ENCODE measurements around the gene CCDC50. TPM values are rescaled to one million over a fixed set of nuclear protein-coding genes. Genes with fewer than 3 reads are reported as not detected.

The CCDC50 gene
- total RNA-seq, 2 donors from 2014 or later, result 41.8 to 48.6 TPM

GRCh38 chr3:191430103-191430502 lies 100.9 kb downstream of the CCDC50 start:
- Mint-ChIP-seq H3K9me3 (no peaks in the 10 kb centered on the region), H3K4me3 (no peak overlapping the region), H3K4me1 (peaks cover 4% of the 10 kb centered on the region), H3K36me3 (ENCODE audit: low read depth) (no peaks in the 10 kb centered on the region), H3K27ac (no peak overlapping the region), H3K27me3 (ENCODE audit: insufficient read depth) (no peaks in the 10 kb centered on the region)
- no peaks in the 10 kb centered on the region for H3K36me3 ChIP-seq (ENCODE audit: control insufficient read depth, insufficient read depth, low read length)
- no peaks in the 10 kb centered on the region for H3K27me3 ChIP-seq (ENCODE audit: control insufficient read depth, insufficient read depth, low read length, poor library complexity, severe bottlenecking)
- no peaks in the 10 kb centered on the region for H3K9me3 ChIP-seq (ENCODE audit: control insufficient read depth, low read length)
- peaks cover 4% of the 10 kb centered on the region for H3K4me1 ChIP-seq (ENCODE audit: control insufficient read depth, insufficient read depth, low read length)
- H3K27ac ChIP-seq (ENCODE audit: low read depth, low read length), result no peak overlapping the region
- no peak for DNase-seq
- H3K9ac ChIP-seq (ENCODE audit: extremely low read depth, low read length, poor library complexity, severe bottlenecking), result no peak overlapping the region
- no peak for TF ChIP-seq CTCF (conservative IDR thresholded peaks at IDR 0.05)
- 82 to 100% methylated on average over 3 to 4 of the region's 4 CpGs for WGBS, 2 experiments (ENCODE audit: insufficient coverage in 1 of 2, insufficient read length in 1 of 2)
- H3K4me3 ChIP-seq (ENCODE audit: low read length), result no peak overlapping the region

- H3K36me3 ChIP-seq (ENCODE audit: control insufficient read depth, insufficient read depth, low read length), result no peaks in the 10 kb centered on the region
- H3K4me1 ChIP-seq (ENCODE audit: control insufficient read depth, insufficient read depth, low read length), result peaks cover 4% of the 10 kb centered on the region
- Mint-ChIP-seq H3K36me3 (ENCODE audit: low read depth) (no peaks in the 10 kb centered on the region), H3K27me3 (ENCODE audit: insufficient read depth) (no peaks in the 10 kb centered on the region), H3K4me3 (no peak overlapping the region), H3K27ac (no peak overlapping the region), H3K4me1 (peaks cover 4% of the 10 kb centered on the region), H3K9me3 (no peaks in the 10 kb centered on the region)
- no peak for DNase-seq
- H3K4me3 ChIP-seq (ENCODE audit: low read length), result no peak overlapping the region
- TF ChIP-seq CTCF (conservative IDR thresholded peaks at IDR 0.05), result no peak
- H3K27me3 ChIP-seq (ENCODE audit: control insufficient read depth, insufficient read depth, low read length, poor library complexity, severe bottlenecking), result no peaks in the 10 kb centered on the region
- WGBS, 2 experiments (ENCODE audit: insufficient coverage in 1 of 2, insufficient read length in 1 of 2), result 95 to 96% methylated on average over 2 to 4 of the region's 5 CpGs
- H3K27ac ChIP-seq (ENCODE audit: low read depth, low read length), result no peak overlapping the region
- H3K9me3 ChIP-seq (ENCODE audit: control insufficient read depth, low read length), result no peaks in the 10 kb centered on the region
- H3K9ac ChIP-seq (ENCODE audit: extremely low read depth, low read length, poor library complexity, severe bottlenecking), result no peak overlapping the region
These were observed 102.1 kb downstream of the CCDC50 start for GRCh38 chr3:191431160-191431822.

GRCh38 chr3:191432162-191432561 lies 103.0 kb downstream of the CCDC50 start:
- no peak overlapping the region for H3K4me3 ChIP-seq (ENCODE audit: low read length)
- WGBS, 2 experiments (ENCODE audit: insufficient coverage in 1 of 2, insufficient read length in 1 of 2), result 92 to 100% methylated on average over 1 to 4 of the region's 5 CpGs
- no peak for DNase-seq
- no peaks in the 10 kb centered on the region for H3K27me3 ChIP-seq (ENCODE audit: control insufficient read depth, insufficient read depth, low read length, poor library complexity, severe bottlenecking)
- Mint-ChIP-seq H3K4me3 (no peak overlapping the region), H3K9me3 (no peaks in the 10 kb centered on the region), H3K36me3 (ENCODE audit: low read depth) (no peaks in the 10 kb centered on the region), H3K4me1 (peaks cover 4% of the 10 kb centered on the region), H3K27me3 (ENCODE audit: insufficient read depth) (no peaks in the 10 kb centered on the region), H3K27ac (no peak overlapping the region)
- no peak for TF ChIP-seq CTCF (conservative IDR thresholded peaks at IDR 0.05)
- no peak overlapping the region for H3K27ac ChIP-seq (ENCODE audit: low read depth, low read length)
- H3K9me3 ChIP-seq (ENCODE audit: control insufficient read depth, low read length), result no peaks in the 10 kb centered on the region
- no peak overlapping the region for H3K9ac ChIP-seq (ENCODE audit: extremely low read depth, low read length, poor library complexity, severe bottlenecking)
- H3K36me3 ChIP-seq (ENCODE audit: control insufficient read depth, insufficient read depth, low read length), result no peaks in the 10 kb centered on the region
- H3K4me1 ChIP-seq (ENCODE audit: control insufficient read depth, insufficient read depth, low read length), result peaks cover 4% of the 10 kb centered on the region
